Amniotic epithelial cell (primary cell): ENCODE measurements around the gene SV2B.
"Not testable (repeated sequence)": the region's sequence is repeated elsewhere in the genome, so short reads cannot be mapped to it uniquely, and the experiment has no call there.

ENCODE experiments used
- DNase-seq: peaks from one replicate; pipeline ENCODE4 v3.0.0-alpha.2; 2010; ENCODE audit warnings: low read depth

SV2B gene, protein sequence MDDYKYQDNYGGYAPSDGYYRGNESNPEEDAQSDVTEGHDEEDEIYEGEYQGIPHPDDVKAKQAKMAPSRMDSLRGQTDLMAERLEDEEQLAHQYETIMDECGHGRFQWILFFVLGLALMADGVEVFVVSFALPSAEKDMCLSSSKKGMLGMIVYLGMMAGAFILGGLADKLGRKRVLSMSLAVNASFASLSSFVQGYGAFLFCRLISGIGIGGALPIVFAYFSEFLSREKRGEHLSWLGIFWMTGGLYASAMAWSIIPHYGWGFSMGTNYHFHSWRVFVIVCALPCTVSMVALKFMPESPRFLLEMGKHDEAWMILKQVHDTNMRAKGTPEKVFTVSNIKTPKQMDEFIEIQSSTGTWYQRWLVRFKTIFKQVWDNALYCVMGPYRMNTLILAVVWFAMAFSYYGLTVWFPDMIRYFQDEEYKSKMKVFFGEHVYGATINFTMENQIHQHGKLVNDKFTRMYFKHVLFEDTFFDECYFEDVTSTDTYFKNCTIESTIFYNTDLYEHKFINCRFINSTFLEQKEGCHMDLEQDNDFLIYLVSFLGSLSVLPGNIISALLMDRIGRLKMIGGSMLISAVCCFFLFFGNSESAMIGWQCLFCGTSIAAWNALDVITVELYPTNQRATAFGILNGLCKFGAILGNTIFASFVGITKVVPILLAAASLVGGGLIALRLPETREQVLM

DNA sequence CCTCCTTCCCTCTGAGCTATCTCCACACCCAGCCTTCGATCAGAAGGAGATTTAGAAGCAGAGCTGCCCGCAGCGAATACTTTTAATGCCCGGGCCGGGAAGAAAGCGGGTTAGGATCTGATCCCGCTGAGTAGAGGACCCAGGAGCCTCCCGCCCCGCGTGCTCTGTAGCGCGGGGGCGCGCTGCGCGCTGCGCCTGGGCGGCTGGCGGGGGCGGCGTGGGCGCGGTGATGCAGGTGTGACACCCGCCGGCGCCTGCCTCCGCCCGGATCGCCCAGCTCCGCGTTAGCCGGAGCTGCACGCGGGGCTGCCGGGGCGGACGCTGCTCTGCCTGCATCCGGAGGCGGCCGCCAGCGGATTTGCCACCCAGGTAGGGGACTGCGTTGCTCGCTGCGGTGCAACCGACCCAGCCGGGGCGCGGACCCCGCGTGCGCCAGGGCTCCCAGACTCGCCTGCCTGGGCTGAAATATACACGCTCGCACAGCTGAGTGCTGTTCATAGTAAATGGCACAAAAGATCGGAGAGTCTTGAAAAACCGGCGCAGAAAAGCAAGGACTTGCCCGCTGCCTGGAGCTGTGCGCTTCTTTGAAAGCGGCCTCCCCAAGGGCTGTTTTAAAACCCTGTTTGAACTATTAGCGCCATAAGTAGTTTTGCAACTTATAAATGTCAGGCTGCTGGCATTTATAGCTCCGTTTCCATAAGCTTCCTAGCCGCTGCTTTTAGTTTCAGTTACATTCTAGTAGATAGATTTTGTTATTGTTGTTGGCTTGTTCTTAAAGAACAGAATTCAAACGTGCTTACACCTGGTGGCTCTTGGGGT is at the start of gene SV2B:
SV2B (plus strand) TSS at position 263 of the 819 bp plus-strand sequence. CDS start 126,007 bp downstream, outside the sequence.
- DNase-seq, result no peak

DNA sequence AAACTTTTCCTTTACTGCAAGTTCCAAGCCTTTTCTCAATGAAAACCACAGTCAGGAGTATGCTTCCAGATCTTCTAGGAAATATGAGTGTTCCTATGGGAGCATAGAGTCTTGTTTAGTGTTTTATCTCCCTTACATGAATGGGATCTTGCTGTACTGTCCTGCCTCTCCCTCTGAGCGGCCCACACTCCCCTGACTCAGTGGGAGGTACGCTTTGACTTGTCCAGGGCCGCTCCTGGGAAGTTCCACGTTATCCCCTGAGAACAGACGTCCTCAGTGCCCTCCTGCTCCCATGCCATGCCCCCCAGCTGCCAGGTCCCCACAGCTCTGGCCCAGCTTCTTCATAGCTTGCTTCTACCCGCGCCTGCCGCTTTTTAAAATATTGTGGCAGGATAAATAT is 48.8 kb upstream of the SV2B start:
- DNase-seq, result no peak

DNA sequence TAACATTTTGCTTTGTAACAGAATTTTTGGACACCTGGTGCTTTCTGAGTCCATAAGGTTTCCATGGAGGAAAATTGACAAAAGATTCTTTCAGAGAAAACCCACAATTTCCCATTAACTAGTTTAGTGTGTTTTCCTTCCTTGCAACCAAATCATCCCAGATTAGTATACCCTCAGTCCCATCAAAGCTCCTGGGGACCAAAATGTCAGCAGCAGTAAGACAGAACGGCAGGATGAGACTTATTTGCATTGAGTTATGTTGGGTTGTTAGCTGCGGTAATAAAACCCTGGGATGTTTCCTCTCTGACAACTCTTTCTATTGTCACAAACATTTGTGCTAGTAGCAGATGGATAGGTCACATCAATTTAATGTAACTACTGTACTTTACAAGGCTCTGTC is 45.2 kb upstream of the SV2B start:
- DNase-seq, result no peak

GRCh38 chr15:91055548-91056331 is 44.3 kb upstream of the SV2B start:
- DNase-seq, result peak; percentile 51

DNA sequence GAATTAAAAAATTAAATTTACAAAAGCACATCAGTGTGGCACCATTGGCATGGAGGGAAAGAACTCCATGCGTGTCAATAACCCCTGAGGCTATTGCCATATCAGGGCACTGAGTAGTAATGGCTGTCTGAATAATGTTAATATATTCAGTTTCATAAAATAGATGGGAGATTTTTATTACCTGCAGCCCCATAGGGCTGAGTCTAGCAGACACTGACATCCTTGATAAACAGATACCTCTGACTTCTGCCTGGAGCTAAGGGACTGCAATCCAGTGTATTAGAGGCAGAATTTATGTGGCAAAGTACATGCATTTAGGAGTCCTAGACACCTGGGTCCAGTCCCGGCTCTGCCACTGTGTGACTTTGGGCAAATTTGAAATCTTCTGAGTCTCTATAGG is 38.8 kb upstream of the SV2B start:
- DNase-seq, result no peak

GRCh38 chr15:91061997-91062396 is 38.1 kb upstream of the SV2B start:
- no peak for DNase-seq

DNA sequence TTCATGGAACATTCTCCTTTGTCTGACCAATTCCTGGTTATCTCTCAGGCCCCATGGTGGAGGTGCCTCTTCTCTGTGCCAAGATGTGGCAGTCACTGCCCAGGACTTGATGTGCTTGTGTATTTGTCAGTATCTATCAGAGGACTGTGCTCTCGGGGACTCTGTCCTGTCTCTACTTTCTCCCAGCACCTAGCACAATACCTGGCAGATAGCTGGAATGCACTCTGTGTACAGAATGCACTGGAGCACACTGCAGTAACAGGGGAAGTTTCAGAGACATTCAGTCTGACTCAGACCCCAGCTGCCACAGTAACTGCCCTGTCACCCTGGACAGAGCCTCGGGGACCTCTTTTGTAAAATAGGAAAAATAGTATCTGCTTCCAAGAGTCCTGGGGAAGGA is 34.6 kb upstream of the SV2B start:
- DNase-seq, result no peak

DNA sequence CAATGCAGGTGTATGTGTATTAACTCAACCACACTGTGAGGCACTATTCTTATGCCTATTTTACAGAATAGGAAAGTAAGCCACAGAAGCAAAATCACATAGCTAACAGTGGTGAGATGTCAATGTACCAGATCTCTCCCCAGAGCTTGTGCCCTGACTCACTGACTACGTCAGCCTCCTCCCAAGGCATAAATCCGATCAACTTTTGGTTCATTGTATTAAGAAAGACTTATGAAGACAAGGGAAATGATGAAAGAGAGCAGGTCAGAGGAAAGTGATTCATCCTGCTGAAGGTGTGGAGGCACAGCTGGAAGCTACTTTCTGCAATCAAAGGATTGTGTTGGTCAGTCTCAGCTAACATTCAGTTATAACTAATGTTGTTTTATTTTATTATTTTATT is 33.0 kb upstream of the SV2B start:
- DNase-seq, result peak; percentile 33

- no peak for DNase-seq
Measured at GRCh38 chr15:91068436-91068835, 31.6 kb upstream of the SV2B start.

GRCh38 chr15:91068966-91069365 is 31.1 kb upstream of the SV2B start:
- no peak for DNase-seq

DNA sequence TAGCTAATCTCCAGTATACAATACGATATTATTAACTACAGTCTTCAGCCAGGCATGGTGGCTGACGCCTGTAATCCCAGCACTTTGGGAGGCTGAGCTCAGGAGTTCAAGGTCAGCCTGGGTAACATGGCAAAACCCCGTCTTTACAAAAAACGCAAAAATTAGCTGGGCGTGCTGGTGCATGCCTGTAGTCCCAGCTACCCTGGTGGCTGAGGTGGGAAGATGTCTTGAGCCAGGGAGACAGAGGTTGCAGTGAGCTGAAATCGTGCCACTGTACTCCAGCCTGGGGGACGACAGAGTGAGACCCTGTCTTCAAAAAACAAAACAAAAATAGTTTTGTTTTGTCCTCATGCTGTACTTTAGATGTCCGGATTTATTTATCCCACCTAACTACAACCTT is 29.2 kb upstream of the SV2B start:
- DNase-seq, result no peak

DNA sequence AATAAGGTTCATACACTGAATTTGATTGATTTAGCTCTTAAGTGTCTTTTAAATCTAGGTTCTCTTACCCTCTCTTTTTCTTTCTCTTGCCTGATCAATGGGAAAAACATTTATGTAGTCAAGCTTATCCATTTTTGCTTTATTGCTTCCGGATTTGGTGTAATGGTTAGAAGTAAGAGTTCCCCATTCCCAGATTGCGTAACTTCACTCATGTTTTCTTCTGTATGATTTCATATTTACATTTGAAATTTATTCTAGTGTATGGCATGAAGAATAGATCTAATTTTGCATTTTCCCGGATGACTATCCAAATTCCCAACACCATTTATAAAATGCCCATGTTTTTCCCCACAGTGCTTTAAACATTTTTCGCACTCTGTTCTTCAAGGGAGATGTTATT is 27.9 kb upstream of the SV2B start:
- DNase-seq, result no peak

- no peak for DNase-seq
Measured at GRCh38 chr15:91073077-91073476, 27.0 kb upstream of the SV2B start.

GRCh38 chr15:91073768-91074167 is 26.3 kb upstream of the SV2B start:
- no peak for DNase-seq

- DNase-seq, result no peak
Measured at GRCh38 chr15:91075739-91076138, 24.3 kb upstream of the SV2B start.

DNA sequence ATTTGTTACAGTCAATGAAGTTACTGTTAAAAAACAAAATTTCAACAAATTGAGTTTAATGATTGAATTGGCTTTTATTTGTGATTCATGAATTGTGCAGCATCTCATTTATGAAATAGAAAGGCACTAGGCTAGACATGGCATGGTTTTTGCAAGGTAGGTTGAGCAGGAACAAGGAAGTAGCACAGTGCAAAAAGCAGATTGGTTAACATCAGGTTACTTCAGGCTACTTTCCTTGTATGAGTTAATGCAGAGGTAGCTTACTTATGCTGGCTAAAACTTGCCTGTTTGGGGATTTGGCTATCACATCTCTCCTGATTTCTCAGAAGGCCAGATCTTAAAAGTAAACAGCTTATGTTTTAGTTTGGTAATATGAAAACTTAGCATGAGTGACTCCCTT is 23.0 kb upstream of the SV2B start:
- DNase-seq, result no peak

- not testable (repeated sequence) for DNase-seq
Measured at GRCh38 chr15:91093866-91094265, 6.2 kb upstream of the SV2B start.

DNA sequence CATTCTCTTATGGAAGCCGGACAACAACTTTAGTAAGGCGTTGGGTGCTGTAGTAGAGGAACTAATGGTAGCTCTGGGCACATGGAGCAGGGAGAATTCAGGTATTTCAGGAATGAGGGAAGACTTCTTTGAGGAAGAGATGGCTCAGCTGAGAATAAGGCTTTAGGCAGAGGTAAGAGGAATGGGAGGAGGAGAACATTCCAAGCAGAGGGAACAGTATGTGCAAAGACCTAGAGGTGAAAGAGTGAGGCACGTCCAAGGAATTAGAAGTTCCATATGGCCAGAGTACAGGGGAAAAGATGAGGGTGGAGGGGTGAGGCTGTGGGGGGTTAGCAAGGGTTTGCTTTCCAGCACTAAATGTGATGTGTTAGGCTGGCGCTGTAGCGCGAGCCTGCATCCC is 1.6 kb upstream of the SV2B start:
- no peak for DNase-seq

DNA sequence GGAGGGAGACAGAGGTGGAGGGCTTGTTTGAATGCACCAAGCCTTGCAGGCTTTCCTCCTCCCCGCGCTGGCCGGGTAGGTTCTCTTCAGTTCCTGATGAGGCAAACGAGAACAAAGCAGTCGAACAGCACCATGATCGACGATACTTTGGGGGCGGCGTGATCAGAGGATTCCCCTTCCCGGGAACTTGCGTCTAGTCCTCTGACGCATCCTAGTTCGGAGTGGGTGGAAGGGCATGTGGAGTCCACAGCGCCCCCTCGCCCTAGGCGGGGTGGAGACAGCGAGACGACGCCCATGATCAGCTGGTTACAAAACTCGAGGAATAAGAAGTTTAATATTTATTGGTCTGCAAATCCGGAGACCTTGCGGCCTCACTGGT is 452 bp upstream of the SV2B start:
- DNase-seq, result peak; percentile 6

DNA sequence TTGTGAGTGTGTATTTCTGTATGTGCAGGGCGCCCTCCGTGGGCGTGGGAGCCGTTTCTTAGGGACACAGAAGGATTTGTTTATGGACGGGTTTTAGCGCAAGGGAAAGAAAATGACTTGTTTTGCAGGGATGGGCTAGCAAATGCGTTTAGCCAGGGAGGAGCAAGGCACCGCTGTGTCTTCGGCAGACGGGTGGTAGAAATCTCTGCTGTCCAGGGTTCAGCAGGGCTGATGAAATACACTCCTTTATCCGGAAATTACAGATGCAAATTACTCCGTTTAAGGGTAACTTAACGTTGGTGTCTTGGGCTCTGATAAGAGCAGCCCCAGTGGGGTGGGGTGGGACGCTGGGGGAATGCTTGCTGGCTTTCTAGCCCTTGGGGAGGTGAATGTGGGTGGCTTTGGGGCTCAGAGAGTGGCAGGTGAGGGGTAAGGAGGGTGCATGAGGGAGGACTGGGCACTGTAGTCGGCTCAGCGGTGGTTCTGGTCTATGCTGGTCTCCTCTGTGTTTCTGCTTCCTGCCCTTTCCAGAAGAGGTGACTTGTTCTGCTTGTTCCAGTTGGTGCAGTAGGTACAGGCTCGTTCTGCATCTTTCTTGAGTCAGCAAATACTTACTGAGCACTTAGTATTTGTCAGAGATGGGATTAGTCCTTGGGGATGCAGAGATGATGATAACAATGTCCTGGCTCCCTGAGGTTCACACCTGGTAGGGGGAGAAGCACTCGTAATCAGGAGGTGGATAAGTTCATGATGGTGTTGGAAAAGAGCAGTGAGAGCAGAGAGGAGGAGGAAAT is 954 bp downstream of the SV2B start:
- no peak for DNase-seq

DNA sequence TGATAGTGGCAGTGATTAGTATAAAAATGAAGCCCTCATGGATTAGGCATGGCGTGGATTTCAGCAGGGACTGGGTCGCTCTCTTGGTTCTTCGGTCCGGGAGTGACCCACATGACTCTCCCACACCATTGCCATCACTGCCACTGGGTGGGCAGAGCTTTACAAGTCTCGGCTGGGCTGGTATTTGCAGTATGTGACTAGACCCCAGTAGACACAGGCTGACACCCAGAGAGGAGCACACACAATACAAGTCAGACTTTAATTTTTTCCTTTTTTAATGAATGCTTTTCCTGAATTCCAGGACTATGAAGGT is 1.5 kb downstream of the SV2B start:
- no peak for DNase-seq
